Measurements from ENCODE around the gene AOPEP.

Gene AOPEP

GRCh38 chr9:94928691-94929368 is 202.3 kb downstream of the AOPEP start:
- DNase-seq (ENCODE audit: low spot score) = no peak
- TF ChIP-seq, protein P1, sequence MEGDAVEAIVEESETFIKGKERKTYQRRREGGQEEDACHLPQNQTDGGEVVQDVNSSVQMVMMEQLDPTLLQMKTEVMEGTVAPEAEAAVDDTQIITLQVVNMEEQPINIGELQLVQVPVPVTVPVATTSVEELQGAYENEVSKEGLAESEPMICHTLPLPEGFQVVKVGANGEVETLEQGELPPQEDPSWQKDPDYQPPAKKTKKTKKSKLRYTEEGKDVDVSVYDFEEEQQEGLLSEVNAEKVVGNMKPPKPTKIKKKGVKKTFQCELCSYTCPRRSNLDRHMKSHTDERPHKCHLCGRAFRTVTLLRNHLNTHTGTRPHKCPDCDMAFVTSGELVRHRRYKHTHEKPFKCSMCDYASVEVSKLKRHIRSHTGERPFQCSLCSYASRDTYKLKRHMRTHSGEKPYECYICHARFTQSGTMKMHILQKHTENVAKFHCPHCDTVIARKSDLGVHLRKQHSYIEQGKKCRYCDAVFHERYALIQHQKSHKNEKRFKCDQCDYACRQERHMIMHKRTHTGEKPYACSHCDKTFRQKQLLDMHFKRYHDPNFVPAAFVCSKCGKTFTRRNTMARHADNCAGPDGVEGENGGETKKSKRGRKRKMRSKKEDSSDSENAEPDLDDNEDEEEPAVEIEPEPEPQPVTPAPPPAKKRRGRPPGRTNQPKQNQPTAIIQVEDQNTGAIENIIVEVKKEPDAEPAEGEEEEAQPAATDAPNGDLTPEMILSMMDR (IDR thresholded peaks at IDR 0.05; ENCODE audit: extremely low read depth, insufficient read depth, missing control alignments) = no peak
- in situ Hi-C loops (cut with MboI; ENCODE audit: low pct_unique_long_range_greater_than_20kb, low sequenced_read_pairs, unreplicated experiment) = no loop called here

DNA sequence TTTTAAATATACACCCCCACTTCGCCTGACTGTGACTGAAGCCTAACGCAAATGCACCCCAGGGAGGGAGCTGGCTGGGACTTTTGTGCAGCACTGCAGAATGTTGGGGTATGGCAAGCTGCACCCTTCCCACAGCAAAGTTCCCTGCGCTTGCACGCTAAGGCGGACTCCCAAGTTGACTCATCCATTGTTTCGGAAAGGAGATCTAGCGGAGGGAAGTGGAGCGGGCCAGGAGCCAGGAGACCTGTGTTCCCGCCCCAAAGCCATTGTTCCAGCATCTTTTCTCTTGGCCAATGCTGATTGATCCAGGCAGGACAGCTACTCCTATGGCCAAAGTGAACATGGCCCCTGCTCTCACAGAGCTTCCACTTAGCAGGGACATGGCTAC is 202.9 kb downstream of the AOPEP start:
- TF ChIP-seq, protein P1 (IDR thresholded peaks at IDR 0.05; ENCODE audit: extremely low read depth, insufficient read depth, missing control alignments) = no peak
- DNase-seq (ENCODE audit: low spot score) = no peak
- in situ Hi-C loops (cut with MboI; ENCODE audit: low pct_unique_long_range_greater_than_20kb, low sequenced_read_pairs, unreplicated experiment) = no loop called here

GRCh38 chr9:94931036-94931633 is 204.6 kb downstream of the AOPEP start:
- in situ Hi-C loops (cut with MboI; ENCODE audit: low pct_unique_long_range_greater_than_20kb, low sequenced_read_pairs, unreplicated experiment) = no loop called here
- no peak for DNase-seq (ENCODE audit: low spot score)
- TF ChIP-seq, protein P1 (IDR thresholded peaks at IDR 0.05; ENCODE audit: extremely low read depth, insufficient read depth, missing control alignments) = no peak

GRCh38 chr9:94931740-94932139 is 205.2 kb downstream of the AOPEP start:
- DNase-seq (ENCODE audit: low spot score) = no peak
- in situ Hi-C loops (cut with MboI; ENCODE audit: low pct_unique_long_range_greater_than_20kb, low sequenced_read_pairs, unreplicated experiment) = no loop called here
- TF ChIP-seq, protein P1 (IDR thresholded peaks at IDR 0.05; ENCODE audit: extremely low read depth, insufficient read depth, missing control alignments) = no peak

DNA sequence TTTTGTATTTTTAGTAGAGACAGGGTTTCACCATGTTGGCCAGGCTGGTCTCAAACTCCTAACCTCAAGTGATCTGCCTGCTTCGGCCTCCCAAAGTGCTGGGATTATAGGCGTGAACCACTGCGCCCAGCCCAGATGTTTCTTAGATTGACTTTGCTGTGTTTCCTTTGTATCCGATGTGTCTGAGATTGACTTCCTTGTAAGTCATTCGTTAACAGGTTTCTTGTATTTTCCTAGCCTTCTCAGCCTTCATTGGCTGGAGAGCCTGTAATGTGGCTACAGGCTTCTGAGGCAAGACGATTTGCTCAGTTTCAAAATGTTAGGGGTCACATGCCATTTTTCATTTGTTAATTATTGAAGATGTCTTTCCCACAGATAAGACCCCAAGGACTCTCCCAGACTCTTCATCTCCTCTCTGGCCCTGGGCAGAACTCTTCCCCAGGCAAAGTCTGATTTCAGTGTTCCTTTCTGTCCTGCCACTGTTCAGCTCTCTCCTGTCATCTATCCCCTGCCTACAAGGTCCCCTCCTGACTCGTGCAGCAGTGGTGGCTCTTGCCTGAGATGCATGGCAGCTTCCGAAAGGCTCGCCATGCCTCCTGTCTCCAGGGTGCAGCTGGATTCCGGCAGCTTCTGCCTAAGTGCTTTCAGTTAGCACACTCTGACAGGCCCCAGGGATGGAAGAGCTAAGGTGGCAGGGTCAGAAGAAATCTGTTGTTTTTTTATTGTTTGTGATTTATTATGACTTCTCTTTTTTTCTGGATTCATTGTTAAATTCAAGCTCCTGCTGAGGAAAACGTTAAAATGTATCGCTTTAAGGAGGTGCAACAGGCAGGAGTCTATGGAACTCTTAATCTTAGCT is 206.4 kb downstream of the AOPEP start:
- in situ Hi-C loops (cut with MboI; ENCODE audit: low pct_unique_long_range_greater_than_20kb, low sequenced_read_pairs, unreplicated experiment) = no loop called here
- no peak for DNase-seq (ENCODE audit: low spot score)
- TF ChIP-seq, protein P1 (IDR thresholded peaks at IDR 0.05; ENCODE audit: extremely low read depth, insufficient read depth, missing control alignments) = no peak

DNA sequence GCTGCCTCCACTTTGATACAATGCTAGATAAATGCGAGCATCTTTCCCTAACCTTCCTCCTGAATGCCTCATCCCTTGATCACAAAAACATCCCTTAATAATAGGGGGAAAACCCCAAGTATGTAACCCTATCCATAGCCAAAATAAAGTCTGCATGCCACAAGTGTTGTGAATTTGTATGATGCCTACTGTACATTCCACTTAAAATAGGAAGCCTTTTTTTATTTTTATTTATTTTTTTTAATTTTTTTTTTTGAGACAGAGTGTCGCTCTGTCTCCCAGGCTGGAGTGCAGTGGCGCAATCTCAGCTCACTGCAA is 207.0 kb downstream of the AOPEP start:
- in situ Hi-C loops (cut with MboI; ENCODE audit: low pct_unique_long_range_greater_than_20kb, low sequenced_read_pairs, unreplicated experiment) = no loop called here
- TF ChIP-seq, protein P1 (IDR thresholded peaks at IDR 0.05; ENCODE audit: extremely low read depth, insufficient read depth, missing control alignments) = no peak
- DNase-seq (ENCODE audit: low spot score) = no peak

All from GM13977 (cell line).